ENCODE data around the gene ZRANB1. TPM values are rescaled to one million over a fixed set of nuclear protein-coding genes. Genes with fewer than 3 reads are reported as not detected.

ZRANB1 gene
- total RNA-seq, 1 donor from 2014 or later = 24.7 TPM

GRCh38 chr10:125001313-125002046, 59.6 kb downstream of the ZRANB1 start:
- no peaks in the 10 kb centered on the region for H3K9me3 Mint-ChIP-seq (ENCODE audit: low read depth)
- H3K4me1 Mint-ChIP-seq (ENCODE audit: low read depth) = peaks cover 62% of the 10 kb centered on the region
- peak; percentile 88 for DNase-seq (ENCODE audit: low spot score)
- no peak overlapping the region for H3K4me3 Mint-ChIP-seq (ENCODE audit: unreplicated experiment)
- no peaks in the 10 kb centered on the region for H3K27me3 Mint-ChIP-seq (ENCODE audit: low read depth)
- H3K36me3 Mint-ChIP-seq (ENCODE audit: low read depth) = peaks cover 12% of the 10 kb centered on the region
- peak overlapping the region; percentile 97 for H3K27ac Mint-ChIP-seq (ENCODE audit: unreplicated experiment)
- TF ChIP-seq, protein P1, sequence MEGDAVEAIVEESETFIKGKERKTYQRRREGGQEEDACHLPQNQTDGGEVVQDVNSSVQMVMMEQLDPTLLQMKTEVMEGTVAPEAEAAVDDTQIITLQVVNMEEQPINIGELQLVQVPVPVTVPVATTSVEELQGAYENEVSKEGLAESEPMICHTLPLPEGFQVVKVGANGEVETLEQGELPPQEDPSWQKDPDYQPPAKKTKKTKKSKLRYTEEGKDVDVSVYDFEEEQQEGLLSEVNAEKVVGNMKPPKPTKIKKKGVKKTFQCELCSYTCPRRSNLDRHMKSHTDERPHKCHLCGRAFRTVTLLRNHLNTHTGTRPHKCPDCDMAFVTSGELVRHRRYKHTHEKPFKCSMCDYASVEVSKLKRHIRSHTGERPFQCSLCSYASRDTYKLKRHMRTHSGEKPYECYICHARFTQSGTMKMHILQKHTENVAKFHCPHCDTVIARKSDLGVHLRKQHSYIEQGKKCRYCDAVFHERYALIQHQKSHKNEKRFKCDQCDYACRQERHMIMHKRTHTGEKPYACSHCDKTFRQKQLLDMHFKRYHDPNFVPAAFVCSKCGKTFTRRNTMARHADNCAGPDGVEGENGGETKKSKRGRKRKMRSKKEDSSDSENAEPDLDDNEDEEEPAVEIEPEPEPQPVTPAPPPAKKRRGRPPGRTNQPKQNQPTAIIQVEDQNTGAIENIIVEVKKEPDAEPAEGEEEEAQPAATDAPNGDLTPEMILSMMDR (IDR thresholded peaks at IDR 0.05) = no peak

GRCh38 chr10:125002047-125002422, 60.1 kb downstream of the ZRANB1 start:
- peak overlapping the region; percentile 97 for H3K27ac Mint-ChIP-seq (ENCODE audit: unreplicated experiment)
- peaks cover 68% of the 10 kb centered on the region for H3K4me1 Mint-ChIP-seq (ENCODE audit: low read depth)
- H3K36me3 Mint-ChIP-seq (ENCODE audit: low read depth) = peaks cover 12% of the 10 kb centered on the region
- TF ChIP-seq, protein P1 (IDR thresholded peaks at IDR 0.05) = no peak
- H3K4me3 Mint-ChIP-seq (ENCODE audit: unreplicated experiment) = no peak overlapping the region
- DNase-seq (ENCODE audit: low spot score) = peak; percentile 88
- H3K9me3 Mint-ChIP-seq (ENCODE audit: low read depth) = no peaks in the 10 kb centered on the region
- H3K27me3 Mint-ChIP-seq (ENCODE audit: low read depth) = no peaks in the 10 kb centered on the region

DNA sequence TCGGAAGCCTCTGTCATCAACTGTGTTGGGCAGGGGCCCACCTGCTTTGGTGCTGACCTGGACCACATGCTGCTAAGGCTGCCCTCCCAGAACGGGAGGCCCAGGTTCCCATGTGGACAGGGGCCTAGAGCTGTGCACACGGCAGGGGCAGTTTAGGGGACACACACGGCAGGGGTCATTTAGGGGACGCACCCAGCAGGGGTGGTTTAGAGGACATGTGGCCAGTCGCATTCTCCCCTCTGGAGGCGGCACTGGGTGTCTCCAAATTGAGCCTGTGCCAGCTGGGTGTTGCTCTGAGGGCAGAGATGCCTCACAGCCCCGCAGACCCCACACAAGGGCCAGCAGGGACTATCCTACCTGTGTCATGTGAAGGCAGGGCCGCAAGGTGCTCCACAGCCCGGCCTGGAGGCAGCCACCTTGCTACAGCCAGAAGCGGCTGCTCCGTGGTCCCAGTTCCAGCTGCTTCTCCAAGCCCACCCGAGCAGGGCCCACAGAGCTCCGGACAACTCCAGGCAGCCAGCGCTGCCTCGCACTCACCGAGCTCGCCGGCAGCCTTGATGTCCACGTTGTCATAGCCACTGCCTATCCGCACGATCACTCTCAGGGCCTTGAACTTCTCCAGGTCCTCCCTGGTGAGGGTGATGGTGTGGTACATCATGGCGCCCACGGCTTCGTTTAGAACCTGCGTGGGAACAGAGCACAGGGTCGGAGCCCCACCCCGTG, 60.7 kb downstream of the ZRANB1 start:
- Mint-ChIP-seq H3K27me3 (ENCODE audit: low read depth) (no peaks in the 10 kb centered on the region), H3K4me3 (ENCODE audit: unreplicated experiment) (no peak overlapping the region), H3K27ac (ENCODE audit: unreplicated experiment) (no peak overlapping the region), H3K9me3 (ENCODE audit: low read depth) (no peaks in the 10 kb centered on the region), H3K36me3 (ENCODE audit: low read depth) (peaks cover 8% of the 10 kb centered on the region), H3K4me1 (ENCODE audit: low read depth) (peaks cover 73% of the 10 kb centered on the region)
- TF ChIP-seq, protein P1 (IDR thresholded peaks at IDR 0.05) = no peak
- peak; percentile 90 for DNase-seq (ENCODE audit: low spot score)

DNA sequence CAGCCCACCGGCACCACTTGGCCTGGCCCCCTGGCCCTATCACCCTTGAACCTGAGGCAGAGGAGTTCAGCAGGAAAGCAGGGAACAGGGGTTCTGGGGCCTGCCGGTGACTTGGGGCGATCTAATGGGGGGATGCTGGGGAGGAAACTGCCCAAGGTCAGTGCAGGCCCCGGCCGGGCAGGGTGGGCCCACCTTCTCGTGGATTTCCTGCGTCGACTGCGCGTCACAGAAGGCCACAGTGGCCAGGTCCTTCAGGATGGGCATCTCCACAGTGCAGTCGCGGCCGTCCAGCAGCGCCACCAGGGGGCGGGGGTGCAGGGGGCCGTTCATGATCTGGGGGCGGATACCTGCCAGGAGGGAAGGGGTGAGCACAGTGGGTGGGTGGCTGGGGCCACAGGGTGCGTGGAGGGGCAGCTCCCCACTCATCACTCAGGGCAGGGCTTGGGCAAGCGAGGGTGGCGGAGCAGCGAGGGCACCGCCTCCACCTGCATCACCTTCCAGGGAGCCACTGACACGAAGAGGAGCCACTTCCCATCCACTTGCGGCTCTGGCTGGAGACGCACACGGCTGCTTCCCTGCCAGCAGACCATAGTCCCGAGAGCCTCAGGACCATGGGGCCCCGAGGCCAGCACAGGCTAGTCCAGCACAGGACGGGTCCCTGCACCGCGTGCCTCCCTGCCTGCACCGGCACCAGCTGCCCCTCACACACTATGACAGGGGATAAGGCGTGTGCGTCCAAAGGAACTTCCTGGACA, 61.4 kb downstream of the ZRANB1 start:
- H3K27ac Mint-ChIP-seq (ENCODE audit: unreplicated experiment) = no peak overlapping the region
- TF ChIP-seq, protein P1 (IDR thresholded peaks at IDR 0.05) = peak; percentile 39
- DNase-seq (ENCODE audit: low spot score) = peak; percentile 86
- H3K4me3 Mint-ChIP-seq (ENCODE audit: unreplicated experiment) = no peak overlapping the region
- no peaks in the 10 kb centered on the region for H3K27me3 Mint-ChIP-seq (ENCODE audit: low read depth)
- peaks cover 6% of the 10 kb centered on the region for H3K36me3 Mint-ChIP-seq (ENCODE audit: low read depth)
- H3K9me3 Mint-ChIP-seq (ENCODE audit: low read depth) = no peaks in the 10 kb centered on the region
- H3K4me1 Mint-ChIP-seq (ENCODE audit: low read depth) = peaks cover 75% of the 10 kb centered on the region

DNA sequence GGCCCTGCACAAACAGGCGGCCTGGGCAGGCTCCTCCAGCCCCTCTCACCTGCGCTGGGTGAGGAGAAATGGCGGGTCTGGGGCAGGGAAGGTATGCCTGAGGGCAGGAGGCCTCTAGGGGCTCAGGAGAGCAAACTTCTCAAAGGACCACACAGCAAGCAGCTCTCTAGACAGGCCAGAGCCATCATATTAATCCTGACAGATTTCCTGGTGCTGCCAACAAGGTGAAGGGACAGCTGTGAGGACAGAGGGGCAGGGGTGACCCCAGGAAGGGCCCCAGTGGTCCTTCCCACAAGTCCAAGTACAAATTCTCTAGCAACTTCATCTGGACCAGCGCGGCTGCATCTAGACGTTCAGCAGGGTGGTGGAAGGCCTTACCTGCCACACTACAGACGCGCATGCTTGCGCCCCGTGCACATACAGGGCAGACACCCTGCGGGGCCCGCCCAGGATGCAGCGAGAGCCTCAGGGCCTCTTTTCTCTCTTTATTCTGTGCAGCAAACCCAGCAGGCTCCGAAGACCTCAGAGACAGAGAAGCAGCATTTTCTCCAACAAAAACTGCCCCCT, 62.1 kb downstream of the ZRANB1 start:
- Mint-ChIP-seq H3K36me3 (ENCODE audit: low read depth) (peaks cover 4% of the 10 kb centered on the region), H3K4me3 (ENCODE audit: unreplicated experiment) (no peak overlapping the region), H3K4me1 (ENCODE audit: low read depth) (peaks cover 75% of the 10 kb centered on the region), H3K27ac (ENCODE audit: unreplicated experiment) (peak overlapping the region; percentile 27), H3K9me3 (ENCODE audit: low read depth) (no peaks in the 10 kb centered on the region), H3K27me3 (ENCODE audit: low read depth) (no peaks in the 10 kb centered on the region)
- DNase-seq (ENCODE audit: low spot score) = peak; percentile 58
- TF ChIP-seq, protein P1 (IDR thresholded peaks at IDR 0.05) = no peak

Data from chondrocyte (in vitro differentiated cells).